Transverse colon (tissue), 4 donors: ENCODE data around the gene PLPP1. TPM values are rescaled to one million over a fixed set of nuclear protein-coding genes. Genes with fewer than 3 reads are reported as not detected.
A peak's percentile ranks its signal among the peaks of the same experiment; 100 is the strongest.
"Not testable (repeated sequence)": the region's sequence is repeated elsewhere in the genome, so short reads cannot be mapped to it uniquely, and the experiment has no call there.

Experiments used
- DNase-seq: peaks from one replicate; pipeline ENCODE4 v3.0.0-alpha.2; 2019
- H3K27ac ChIP-seq, 4 donors: fragments of 200-600 bp; sonication (generic); 2 replicates each; pipeline ENCODE4 v1.5.1; 2016 to 2018; ENCODE audit warnings: inconsistent platforms in 4 of 4
- H3K27me3 ChIP-seq: fragments of 200-600 bp; sonication (generic); 2 replicates; pipeline ENCODE4 v1.5.1; 2017; ENCODE audit warnings: inconsistent platforms
- H3K36me3 ChIP-seq, 4 donors: fragments of 200-600 bp; sonication (generic); 2 replicates each; pipeline ENCODE4 v1.5.1; 2017 to 2019; ENCODE audit warnings: inconsistent platforms in 4 of 4
- H3K4me1 ChIP-seq, 4 donors: fragments of 200-600 bp; sonication (generic); 2 replicates each; pipeline ENCODE4 v1.5.1; 2017 to 2020; ENCODE audit warnings: inconsistent platforms in 4 of 4
- H3K4me3 ChIP-seq, 4 donors: fragments of 200-600 bp; sonication (generic); 1 replicate in 1 of 4; 2 replicates in 3 of 4; pipeline versions ENCODE4 v1.5.1 to v1.6.1; 2017 to 2019; ENCODE audit warnings: inconsistent platforms in 4 of 4
- H3K9me3 ChIP-seq, 2 donors: fragments of 200-600 bp; sonication (generic); 2 replicates each; pipeline ENCODE4 v1.5.1; 2017 to 2019; ENCODE audit warnings: inconsistent platforms in 2 of 2
- EP300 ChIP-seq: sonication (generic); formaldehyde crosslinking; IDR thresholded peaks from one replicate; pipeline ENCODE4 v1.6.1; 2017; ENCODE audit warnings: antibody characterized with exemption, low read depth
- POLR2A ChIP-seq: fragments of 450-650 bp; IDR thresholded peaks from one replicate; pipeline ENCODE4 v1.6.1; 2016; ENCODE audit warnings: antibody characterized with exemption, mild to moderate bottlenecking, moderate library complexity
- POLR2AphosphoS5 ChIP-seq, 3 donors: sonication (generic); formaldehyde crosslinking; IDR thresholded peaks; one replicate each; pipeline ENCODE4 v1.6.1; 2016; ENCODE audit warnings: antibody characterized with exemption in 3 of 3
- WGBS, 2 donors: methylation state at CpG; one replicate each; pipeline ENCODE4 v1.1.5; 2018; ENCODE audit warnings: low coverage in 1 of 2; 5-methylcytosine and 5-hydroxymethylcytosine counted together
- in situ Hi-C, 4 donors: fragments of 200-750 bp; cut with MboI; loops; one replicate each; pipeline versions ENCODE4 v1.15.0 to v1.15.1; 2017; ENCODE audit warnings: low sequenced_read_pairs in 3 of 4, low pct_ligation_motif_present in 1 of 4, low pct_unique_long_range_greater_than_20kb in 1 of 4
- intact Hi-C: fragments of 100-400 bp; cut with DNase I; formaldehyde crosslinking; loops from one replicate; pipeline ENCODE4 v1.15.1; 2023; ENCODE audit warnings: low total_unique reads
- total RNA-seq, 4 donors: library from RNA; depleted of rRNA; stranded (reverse); fragments of >200 nt; gene quantifications; one replicate each; pipeline ENCODE4 v1.1.0, GENCODE V29; 2016
- TF ChIP-seq, protein P1 (sequence below), 5 experiments: fragments of 200-600 bp in 3 of 5; fragments of 450-650 bp in 2 of 5; sonication (generic) in 3 of 5; IDR thresholded peaks; 1 replicate in 2 of 5; 2 replicates in 3 of 5; pipeline ENCODE4 v1.5.1; 2016 to 2017; ENCODE audit warnings: antibody characterized with exemption in 5 of 5, inconsistent platforms in 3 of 5, mild to moderate bottlenecking in 2 of 5, moderate library complexity in 1 of 5

PLPP1 gene
- total RNA-seq, 4 donors from 2014 or later: 222 to 335 (median 288) TPM

DNA sequence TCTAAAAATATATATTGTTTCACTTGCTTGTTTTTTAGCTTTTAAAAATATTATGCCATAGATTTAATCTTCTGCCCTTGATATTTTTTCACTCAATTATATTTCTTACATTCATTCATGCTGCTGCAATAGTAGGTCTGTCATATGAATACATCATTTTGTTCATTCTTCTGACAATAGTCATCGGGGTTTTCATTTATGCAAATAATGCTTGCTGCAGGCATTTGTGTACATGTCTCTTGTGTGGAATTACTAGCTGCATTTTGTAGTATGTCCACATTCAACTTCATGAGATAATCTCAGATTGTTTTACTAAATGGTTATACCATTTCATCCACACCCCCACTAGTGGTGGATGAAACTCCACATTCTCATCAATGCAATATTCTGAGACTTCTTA, 5.3 kb upstream of the PLPP1 start:
- peaks cover 0 to 11% (median 7%) of the 10 kb centered on the region in 4 donors for H3K4me1 ChIP-seq
- no peaks in the 10 kb centered on the region for H3K36me3 ChIP-seq
- no peak for TF ChIP-seq POLR2A
- no peak for TF ChIP-seq EP300
- TF ChIP-seq POLR2AphosphoS5 (IDR thresholded peaks at IDR 0.05): no peak
- TF ChIP-seq, protein P1, sequence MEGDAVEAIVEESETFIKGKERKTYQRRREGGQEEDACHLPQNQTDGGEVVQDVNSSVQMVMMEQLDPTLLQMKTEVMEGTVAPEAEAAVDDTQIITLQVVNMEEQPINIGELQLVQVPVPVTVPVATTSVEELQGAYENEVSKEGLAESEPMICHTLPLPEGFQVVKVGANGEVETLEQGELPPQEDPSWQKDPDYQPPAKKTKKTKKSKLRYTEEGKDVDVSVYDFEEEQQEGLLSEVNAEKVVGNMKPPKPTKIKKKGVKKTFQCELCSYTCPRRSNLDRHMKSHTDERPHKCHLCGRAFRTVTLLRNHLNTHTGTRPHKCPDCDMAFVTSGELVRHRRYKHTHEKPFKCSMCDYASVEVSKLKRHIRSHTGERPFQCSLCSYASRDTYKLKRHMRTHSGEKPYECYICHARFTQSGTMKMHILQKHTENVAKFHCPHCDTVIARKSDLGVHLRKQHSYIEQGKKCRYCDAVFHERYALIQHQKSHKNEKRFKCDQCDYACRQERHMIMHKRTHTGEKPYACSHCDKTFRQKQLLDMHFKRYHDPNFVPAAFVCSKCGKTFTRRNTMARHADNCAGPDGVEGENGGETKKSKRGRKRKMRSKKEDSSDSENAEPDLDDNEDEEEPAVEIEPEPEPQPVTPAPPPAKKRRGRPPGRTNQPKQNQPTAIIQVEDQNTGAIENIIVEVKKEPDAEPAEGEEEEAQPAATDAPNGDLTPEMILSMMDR (IDR thresholded peaks at IDR 0.05): no peak
- no peak overlapping the region for H3K27ac ChIP-seq
- no peak overlapping the region for H3K4me3 ChIP-seq
- DNase-seq: no peak
- no peaks in the 10 kb centered on the region for H3K27me3 ChIP-seq
- intact Hi-C loops (no loop called here), in situ Hi-C loops (no loop called here)
- WGBS, 2 donors: 67 to 85% methylated on average over 1 of the region's 1 CpG
- H3K9me3 ChIP-seq: no peaks in the 10 kb centered on the region

GRCh38 chr5:55538661-55539060, 3.9 kb upstream of the PLPP1 start:
- in situ Hi-C loops: loop anchor here in 1 of 4 donors (10.0 kb wide), 1 partner anchor 146 kb away; no protein-coding TSS in a partner anchor
- H3K36me3 ChIP-seq: no peaks in the 10 kb centered on the region
- no peaks in the 10 kb centered on the region for H3K27me3 ChIP-seq
- H3K4me1 ChIP-seq: peaks cover 0 to 13% (median 7%) of the 10 kb centered on the region in 4 donors
- peak overlapping the region; percentile 20 to 59 (median 46) for H3K27ac ChIP-seq
- H3K4me3 ChIP-seq: no peak overlapping the region
- H3K9me3 ChIP-seq: no peaks in the 10 kb centered on the region
- DNase-seq: no peak
- intact Hi-C loops: loop anchor here (10.0 kb wide), 2 partner anchors 66 to 136 kb away; no protein-coding TSS in a partner anchor
- TF ChIP-seq, protein P1 (IDR thresholded peaks at IDR 0.05): no peak
- TF ChIP-seq POLR2AphosphoS5 (IDR thresholded peaks at IDR 0.05) (no peak), POLR2A (no peak), EP300 (no peak)
- WGBS, 2 donors: 22 to 56% methylated on average over 2 of the region's 2 CpGs

DNA sequence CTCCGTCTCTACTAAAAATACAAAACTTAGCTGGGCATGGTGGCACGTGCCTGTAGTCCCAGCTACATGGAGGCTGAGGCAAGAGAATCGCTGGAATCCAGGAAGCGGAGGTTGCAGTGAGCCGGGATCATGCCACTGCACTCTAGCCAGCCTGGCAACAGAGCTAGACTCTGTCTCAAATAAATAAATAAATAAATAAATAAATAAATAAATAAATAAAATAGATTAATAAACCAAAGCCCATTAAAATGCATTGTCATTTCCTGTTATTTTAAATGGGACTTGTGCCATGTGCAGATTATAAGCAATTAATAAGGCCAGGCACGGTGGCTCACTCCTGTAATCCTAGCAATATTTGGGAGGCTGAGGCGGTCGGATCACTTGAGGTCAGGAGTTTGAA, 2.6 kb upstream of the PLPP1 start:
- WGBS, 2 donors: 93 to 100% methylated on average over 2 to 8 of the region's 8 CpGs
- in situ Hi-C loops: loop anchor here in 1 of 4 donors (10.0 kb wide), 1 partner anchor 147 kb away; no protein-coding TSS in a partner anchor
- H3K4me3 ChIP-seq, H3K36me3 ChIP-seq, H3K9me3 ChIP-seq, H3K27me3 ChIP-seq, DNase-seq: not testable (repeated sequence)
- peaks cover 0 to 17% (median 9%) of the 10 kb centered on the region in 4 donors for H3K4me1 ChIP-seq
- intact Hi-C loops: loop anchor here (10.0 kb wide), 2 partner anchors 67 to 137 kb away; no protein-coding TSS in a partner anchor
- H3K27ac ChIP-seq: peak overlapping the region in 2 of 4 donors; percentile 30 to 46

DNA sequence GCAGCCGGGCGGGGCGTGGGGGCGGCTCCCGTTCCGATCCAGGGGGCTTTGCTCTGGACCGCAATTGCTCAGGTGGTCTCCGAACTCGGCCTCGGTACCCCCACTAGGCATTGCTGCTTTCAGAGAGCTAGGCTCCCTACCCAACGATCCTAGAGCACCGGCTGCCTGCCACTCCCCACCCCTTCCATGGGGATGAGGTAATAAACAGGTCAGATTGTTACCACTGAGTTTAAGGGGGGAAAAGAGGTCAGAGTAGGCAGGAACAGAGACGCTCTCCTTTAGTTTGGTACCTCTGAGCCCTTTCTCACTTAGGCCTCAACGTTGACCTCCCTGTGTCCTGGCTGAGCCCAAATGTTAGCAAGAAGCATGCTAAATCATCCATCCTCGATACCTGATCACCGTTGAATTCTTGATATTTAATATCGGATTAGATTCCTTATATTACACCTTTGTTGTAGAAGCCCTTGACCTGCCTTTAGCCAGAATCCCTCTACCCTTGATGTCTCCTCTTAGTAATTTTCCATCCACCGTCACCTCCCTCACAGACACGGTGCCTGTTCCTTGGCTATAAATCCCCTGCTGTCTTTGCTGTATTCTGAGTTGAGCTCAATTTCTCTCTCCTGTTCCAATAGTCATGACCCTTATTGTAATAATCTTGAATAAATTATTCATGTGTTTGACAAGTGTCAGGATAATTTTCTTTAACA, 588 bp upstream of the PLPP1 start:
- H3K27ac ChIP-seq: peak overlapping the region; percentile 93 to 99 (median 95)
- TF ChIP-seq POLR2A (no peak), EP300 (no peak), POLR2AphosphoS5 (IDR thresholded peaks at IDR 0.05) (peak in 1 of 3 donors; percentile 7)
- TF ChIP-seq, protein P1 (IDR thresholded peaks at IDR 0.05): peak in 1 of 5 experiments; percentile 12
- 8 to 20% methylated on average over 3 to 17 of the region's 19 CpGs for WGBS, 2 donors
- no peaks in the 10 kb centered on the region for H3K36me3 ChIP-seq
- peaks cover 0 to 21% (median 12%) of the 10 kb centered on the region in 4 donors for H3K4me1 ChIP-seq
- DNase-seq: no peak
- no peaks in the 10 kb centered on the region for H3K9me3 ChIP-seq
- intact Hi-C loops (loop anchor here (2.0 to 10.0 kb wide), 3 partner anchors 69 to 139 kb away; no protein-coding TSS in a partner anchor), in situ Hi-C loops (loop anchor here in 1 of 4 donors (10.0 kb wide), 1 partner anchor 149 kb away; no protein-coding TSS in a partner anchor)
- no peaks in the 10 kb centered on the region for H3K27me3 ChIP-seq
- peak overlapping the region; percentile 72 to 97 (median 86) for H3K4me3 ChIP-seq
